ENCODE data around the gene MARCO. TPM values are rescaled to one million over a fixed set of nuclear protein-coding genes. Genes with fewer than 3 reads are reported as not detected.

Gene MARCO
- total RNA-seq (0.42 TPM), polyA plus RNA-seq (21.7 TPM)

GRCh38 chr2:118942031-118942430 is at the start of gene MARCO:
TSS of gene MARCO (plus strand) at chr2:118942194. CDS start at chr2:118942301, 107 bp downstream.
- Histone ChIP-seq H3K36me3 (ENCODE audit: insufficient read depth) (no peaks in the 10 kb centered on the region), H3K27ac (ENCODE audit: low read depth) (no peak within 1 kb of the TSS), H3K4me1 (ENCODE audit: insufficient read depth) (no peaks in the 10 kb centered on the region), H3K4me3 (ENCODE audit: low read depth, low read length) (no peak within 1 kb of the TSS)
- WGBS = 70% methylated on average over 7 of the region's 7 CpGs
- DNase-seq (ENCODE audit: extremely low spot score) = no peak

GRCh38 chr2:118893100-118893499 is 48.9 kb upstream of the MARCO start:
- no peaks in the 10 kb centered on the region for H3K4me1 ChIP-seq (ENCODE audit: insufficient read depth)
- H3K36me3 ChIP-seq (ENCODE audit: insufficient read depth) = no peaks in the 10 kb centered on the region
- H3K27ac ChIP-seq (ENCODE audit: low read depth) = no peak overlapping the region
- 86% methylated on average over 3 of the region's 3 CpGs for WGBS
- no peak overlapping the region for H3K4me3 ChIP-seq (ENCODE audit: low read depth, low read length)
- no peak for DNase-seq (ENCODE audit: extremely low spot score)

GRCh38 chr2:118902266-118903028 is 39.5 kb upstream of the MARCO start:
- Histone ChIP-seq H3K4me3 (ENCODE audit: low read depth, low read length) (no peak overlapping the region), H3K4me1 (ENCODE audit: insufficient read depth) (no peaks in the 10 kb centered on the region), H3K36me3 (ENCODE audit: insufficient read depth) (no peaks in the 10 kb centered on the region), H3K27ac (ENCODE audit: low read depth) (no peak overlapping the region)
- WGBS = 74% methylated on average over 11 of the region's 11 CpGs
- DNase-seq (ENCODE audit: extremely low spot score) = no peak

- WGBS = 73% methylated on average over 2 of the region's 2 CpGs
Measured at GRCh38 chr2:118903029-118903351, 39.0 kb upstream of the MARCO start.

GRCh38 chr2:118903551-118904479 is 38.2 kb upstream of the MARCO start:
- Histone ChIP-seq H3K4me1 (ENCODE audit: insufficient read depth) (no peaks in the 10 kb centered on the region), H3K4me3 (ENCODE audit: low read depth, low read length) (no peak overlapping the region), H3K27ac (ENCODE audit: low read depth) (no peak overlapping the region), H3K36me3 (ENCODE audit: insufficient read depth) (no peaks in the 10 kb centered on the region)
- WGBS = 68% methylated on average over 11 of the region's 11 CpGs
- no peak for DNase-seq (ENCODE audit: extremely low spot score)

More at GRCh38 chr2:118903029-118903351, 39.0 kb upstream of the MARCO start:
- Histone ChIP-seq H3K27ac (ENCODE audit: low read depth) (no peak overlapping the region), H3K36me3 (ENCODE audit: insufficient read depth) (no peaks in the 10 kb centered on the region), H3K4me3 (ENCODE audit: low read depth, low read length) (no peak overlapping the region), H3K4me1 (ENCODE audit: insufficient read depth) (no peaks in the 10 kb centered on the region)
- DNase-seq (ENCODE audit: extremely low spot score) = no peak

- Histone ChIP-seq H3K36me3 (ENCODE audit: insufficient read depth) (no peaks in the 10 kb centered on the region), H3K4me1 (ENCODE audit: insufficient read depth) (no peaks in the 10 kb centered on the region), H3K27ac (ENCODE audit: low read depth) (no peak overlapping the region), H3K4me3 (ENCODE audit: low read depth, low read length) (no peak overlapping the region)
- DNase-seq (ENCODE audit: extremely low spot score) = no peak
- 91% methylated on average over 3 of the region's 3 CpGs for WGBS
Measured at GRCh38 chr2:118905206-118905605, 36.8 kb upstream of the MARCO start.

GRCh38 chr2:118906186-118906585 is 35.8 kb upstream of the MARCO start:
- whole genome bisulfite sequencing = 77% methylated on average over 4 of the region's 4 CpGs
- no peak for DNase-seq (ENCODE audit: extremely low spot score)
- Histone ChIP-seq H3K4me3 (ENCODE audit: low read depth, low read length) (no peak overlapping the region), H3K4me1 (ENCODE audit: insufficient read depth) (no peaks in the 10 kb centered on the region), H3K27ac (ENCODE audit: low read depth) (no peak overlapping the region), H3K36me3 (ENCODE audit: insufficient read depth) (no peaks in the 10 kb centered on the region)

- H3K27ac ChIP-seq (ENCODE audit: low read depth) = no peak overlapping the region
- no peak overlapping the region for H3K4me3 ChIP-seq (ENCODE audit: low read depth, low read length)
- 55% methylated on average over 5 of the region's 5 CpGs for WGBS
- H3K36me3 ChIP-seq (ENCODE audit: insufficient read depth) = no peaks in the 10 kb centered on the region
- H3K4me1 ChIP-seq (ENCODE audit: insufficient read depth) = no peaks in the 10 kb centered on the region
- DNase-seq (ENCODE audit: extremely low spot score) = no peak
Measured at GRCh38 chr2:118907759-118908158, 34.2 kb upstream of the MARCO start.

- Histone ChIP-seq H3K36me3 (ENCODE audit: insufficient read depth) (no peaks in the 10 kb centered on the region), H3K4me3 (ENCODE audit: low read depth, low read length) (no peak overlapping the region), H3K4me1 (ENCODE audit: insufficient read depth) (no peaks in the 10 kb centered on the region), H3K27ac (ENCODE audit: low read depth) (no peak overlapping the region)
- DNase-seq (ENCODE audit: extremely low spot score) = no peak
- WGBS = 68% methylated on average over 4 of the region's 4 CpGs
Measured at GRCh38 chr2:118909191-118909590, 32.8 kb upstream of the MARCO start.

- 51% methylated on average over 5 of the region's 5 CpGs for WGBS
- Histone ChIP-seq H3K4me1 (ENCODE audit: insufficient read depth) (no peaks in the 10 kb centered on the region), H3K4me3 (ENCODE audit: low read depth, low read length) (no peak overlapping the region), H3K27ac (ENCODE audit: low read depth) (no peak overlapping the region), H3K36me3 (ENCODE audit: insufficient read depth) (no peaks in the 10 kb centered on the region)
- DNase-seq (ENCODE audit: extremely low spot score) = no peak
Measured at GRCh38 chr2:118911166-118911856, 30.7 kb upstream of the MARCO start.

- Histone ChIP-seq H3K4me3 (ENCODE audit: low read depth, low read length) (no peak overlapping the region), H3K36me3 (ENCODE audit: insufficient read depth) (no peaks in the 10 kb centered on the region), H3K4me1 (ENCODE audit: insufficient read depth) (no peaks in the 10 kb centered on the region), H3K27ac (ENCODE audit: low read depth) (no peak overlapping the region)
- no peak for DNase-seq (ENCODE audit: extremely low spot score)
- WGBS = 84% methylated on average over 8 of the region's 8 CpGs
Measured at GRCh38 chr2:118911936-118912335, 30.1 kb upstream of the MARCO start.

GRCh38 chr2:118913131-118913802 is 28.7 kb upstream of the MARCO start:
- 47% methylated on average over 3 of the region's 3 CpGs for WGBS
- no peak overlapping the region for H3K27ac ChIP-seq (ENCODE audit: low read depth)
- no peaks in the 10 kb centered on the region for H3K36me3 ChIP-seq (ENCODE audit: insufficient read depth)
- no peak for DNase-seq (ENCODE audit: extremely low spot score)
- no peak overlapping the region for H3K4me3 ChIP-seq (ENCODE audit: low read depth, low read length)
- H3K4me1 ChIP-seq (ENCODE audit: insufficient read depth) = no peaks in the 10 kb centered on the region
